GM21786 (cell line): Measurements from ENCODE around the gene TECR.
"Not testable (repeated sequence)": the region's sequence is repeated elsewhere in the genome, so short reads cannot be mapped to it uniquely, and the experiment has no call there.

Experiments used
- ATAC-seq: cut with Tn5 transposase; IDR thresholded peaks from one replicate; pipeline ENCODE4 v1.9.1; 2021; ENCODE audit not compliant: unreplicated experiment

The TECR gene, protein sequence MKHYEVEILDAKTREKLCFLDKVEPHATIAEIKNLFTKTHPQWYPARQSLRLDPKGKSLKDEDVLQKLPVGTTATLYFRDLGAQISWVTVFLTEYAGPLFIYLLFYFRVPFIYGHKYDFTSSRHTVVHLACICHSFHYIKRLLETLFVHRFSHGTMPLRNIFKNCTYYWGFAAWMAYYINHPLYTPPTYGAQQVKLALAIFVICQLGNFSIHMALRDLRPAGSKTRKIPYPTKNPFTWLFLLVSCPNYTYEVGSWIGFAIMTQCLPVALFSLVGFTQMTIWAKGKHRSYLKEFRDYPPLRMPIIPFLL

DNA sequence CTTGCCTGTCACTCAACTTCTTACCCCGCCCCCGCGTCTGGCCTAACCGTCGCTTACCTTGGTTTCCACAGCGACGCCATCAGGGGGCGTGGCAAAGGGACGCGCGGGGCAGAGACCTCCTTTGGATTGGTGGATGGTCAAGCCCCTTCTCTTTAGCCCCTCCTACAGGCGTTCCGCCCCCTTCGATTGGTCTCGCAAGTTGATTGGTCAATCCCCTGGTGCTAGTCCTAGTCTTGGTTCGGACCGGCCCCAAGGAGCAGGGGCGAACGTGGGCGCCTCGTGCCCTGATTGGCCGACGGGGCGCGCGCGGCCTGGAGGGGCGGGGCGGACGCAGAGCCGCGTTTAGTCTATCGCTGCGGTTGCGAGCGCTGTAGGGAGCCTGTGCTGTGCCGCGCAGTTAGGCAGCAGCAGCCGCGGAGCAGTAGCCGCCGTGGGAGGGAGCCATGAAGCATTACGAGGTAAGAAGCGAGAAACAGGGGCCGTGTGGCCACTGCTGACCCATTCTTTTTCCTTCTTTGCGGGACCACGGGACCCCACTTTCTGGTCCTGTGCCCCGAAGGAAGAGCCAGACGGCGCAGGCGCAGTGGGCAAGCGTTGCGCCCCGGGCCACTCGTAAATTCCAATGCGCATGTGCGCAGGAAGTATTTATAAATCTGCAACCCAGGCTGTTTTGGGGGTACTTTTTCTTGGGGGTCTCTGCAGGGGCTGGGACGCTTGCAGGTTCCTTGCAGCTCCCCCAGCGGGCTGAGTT, at the start of gene TECR:
TECR (plus strand) TSS at position 341 of the 751 bp plus-strand sequence; CDS start at position 444, 103 bp downstream.
- ATAC-seq = peak; percentile 95

DNA sequence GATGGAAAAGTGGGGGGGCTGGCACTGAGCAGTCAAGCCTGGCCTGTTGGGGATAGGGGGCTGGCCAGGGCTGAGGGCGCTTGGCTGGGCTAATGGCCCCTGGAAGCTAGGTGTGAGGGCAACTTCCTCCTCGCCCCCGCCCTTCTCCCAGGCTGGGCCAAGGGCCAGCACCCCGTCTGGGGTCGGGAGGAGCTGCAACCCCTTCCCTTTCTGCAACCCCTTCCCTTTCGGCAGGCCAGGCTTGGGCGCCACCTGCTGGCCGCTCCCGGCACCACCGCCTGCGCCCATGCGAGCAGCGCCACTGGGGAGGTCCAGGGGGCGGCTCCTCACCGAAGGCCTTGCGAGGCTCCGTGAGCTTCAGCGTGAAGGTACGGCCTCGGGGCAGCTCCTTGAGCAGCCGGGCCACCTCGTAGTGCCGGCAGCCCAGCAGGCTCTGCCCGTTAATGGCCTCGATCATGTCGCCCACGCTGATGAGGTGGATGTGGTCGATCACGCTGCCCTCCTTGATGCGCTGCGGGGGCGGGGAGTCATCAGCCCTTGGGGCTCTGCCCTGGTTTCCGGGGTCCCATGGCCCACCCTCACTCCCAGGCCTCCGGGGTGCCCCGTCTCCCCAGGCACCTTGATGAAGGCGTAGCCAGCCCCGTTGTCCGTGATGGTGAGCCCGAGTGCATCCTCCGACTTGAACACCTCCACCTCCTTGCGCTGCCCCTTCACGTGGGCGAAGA, 49.3 kb upstream of the TECR start:
- no peak for ATAC-seq

GRCh38 chr19:14480700-14481079, 48.7 kb upstream of the TECR start:
- no peak for ATAC-seq

DNA sequence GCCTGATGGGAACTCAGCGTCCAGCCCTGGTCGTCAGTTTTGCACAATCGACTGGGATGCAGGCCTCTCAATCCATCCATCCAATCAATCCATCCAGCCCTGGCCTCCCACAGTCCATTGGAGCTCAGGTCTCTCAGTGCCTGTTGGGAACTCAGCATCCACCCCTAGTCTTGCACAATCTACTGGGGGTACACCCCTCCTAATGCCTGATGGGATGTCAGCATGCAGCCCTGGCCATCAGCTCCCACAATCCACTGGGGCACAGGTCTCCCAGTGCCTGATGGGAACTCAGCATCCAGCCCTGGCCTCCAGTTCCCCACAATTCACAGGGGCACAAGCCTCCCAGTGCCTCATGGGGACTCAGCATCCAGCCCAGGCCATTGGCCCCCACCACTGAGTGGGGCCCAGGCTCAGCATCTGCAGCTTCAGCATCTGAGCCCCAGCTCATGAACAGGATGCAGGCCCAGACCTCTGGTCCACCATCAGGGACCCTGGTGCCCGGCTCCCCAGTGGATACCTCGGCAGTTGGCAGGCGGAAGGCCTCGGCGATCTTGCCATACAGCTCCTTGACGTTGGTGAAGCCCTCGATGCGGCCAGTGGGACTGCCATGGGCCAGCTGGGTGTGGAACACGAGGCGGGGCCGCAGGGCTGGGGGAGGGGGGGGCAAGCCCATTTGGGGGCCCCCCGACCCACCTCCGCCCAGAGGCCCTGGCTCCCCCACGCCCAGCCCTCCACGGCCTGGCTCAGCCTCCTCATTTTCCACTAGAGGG, 47.0 kb upstream of the TECR start:
- ATAC-seq = no peak

DNA sequence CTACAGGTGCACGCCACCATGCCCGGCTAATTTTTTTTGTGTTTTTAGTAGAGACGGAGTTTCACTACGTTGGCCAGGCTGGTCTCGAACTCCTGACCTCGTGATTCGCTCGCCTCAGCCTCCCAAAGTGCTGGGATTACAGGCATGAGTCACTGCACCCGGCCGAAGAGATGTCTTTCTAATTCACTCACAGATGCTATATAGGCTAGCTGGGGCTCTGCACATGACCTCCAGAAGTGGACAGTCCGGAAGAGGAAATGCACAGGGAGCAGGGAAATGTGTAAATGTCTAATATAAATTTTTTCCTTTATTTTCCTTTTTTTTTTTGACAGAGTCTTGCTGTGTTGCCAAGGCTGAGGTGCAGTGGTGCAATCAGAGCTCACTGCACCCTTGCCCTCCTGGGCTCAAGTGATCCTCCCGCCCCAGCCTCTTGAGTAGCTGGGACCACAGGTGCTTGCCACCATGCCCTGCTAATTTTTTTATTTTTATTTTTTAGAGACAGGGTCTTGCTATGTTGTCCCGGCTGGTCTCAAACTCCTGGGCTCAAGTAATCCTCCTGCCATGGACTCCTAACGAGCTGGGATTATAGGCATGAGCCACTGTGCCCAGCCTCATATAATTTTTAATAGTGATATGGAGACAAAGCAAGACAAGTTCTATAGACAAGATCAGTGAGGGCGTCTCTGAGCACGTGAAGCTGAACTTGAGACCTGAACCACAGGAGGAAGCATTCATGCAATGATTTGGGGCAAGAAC, 41.8 kb upstream of the TECR start:
- ATAC-seq = no peak

DNA sequence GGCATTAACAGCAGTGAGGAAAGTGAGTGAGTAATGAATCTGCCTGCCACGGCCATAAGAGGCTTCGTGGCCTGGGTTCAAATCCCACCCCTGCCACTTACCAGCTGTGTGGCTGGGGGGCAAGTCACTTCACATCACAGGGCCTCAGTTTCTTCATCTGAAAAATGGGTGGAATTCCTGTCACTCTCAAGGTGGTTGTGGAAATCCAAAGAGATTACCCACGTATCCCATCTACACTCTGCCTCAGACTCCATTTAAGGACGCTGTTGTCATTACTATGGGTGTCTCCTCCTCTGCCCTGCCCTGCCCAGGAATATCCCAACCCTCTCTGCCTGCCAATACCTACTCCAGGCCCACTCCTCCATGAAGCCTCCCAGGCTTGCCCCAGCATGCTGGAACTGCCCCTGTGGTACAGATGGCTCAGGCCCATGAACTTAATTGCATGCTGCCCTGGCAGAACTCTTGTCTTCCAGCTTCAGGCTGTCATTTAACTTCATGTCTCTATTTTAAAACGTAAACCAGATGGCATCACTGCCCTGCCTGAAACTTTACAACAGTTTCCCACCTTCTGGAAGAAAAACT, 36.5 kb upstream of the TECR start:
- ATAC-seq = no peak

DNA sequence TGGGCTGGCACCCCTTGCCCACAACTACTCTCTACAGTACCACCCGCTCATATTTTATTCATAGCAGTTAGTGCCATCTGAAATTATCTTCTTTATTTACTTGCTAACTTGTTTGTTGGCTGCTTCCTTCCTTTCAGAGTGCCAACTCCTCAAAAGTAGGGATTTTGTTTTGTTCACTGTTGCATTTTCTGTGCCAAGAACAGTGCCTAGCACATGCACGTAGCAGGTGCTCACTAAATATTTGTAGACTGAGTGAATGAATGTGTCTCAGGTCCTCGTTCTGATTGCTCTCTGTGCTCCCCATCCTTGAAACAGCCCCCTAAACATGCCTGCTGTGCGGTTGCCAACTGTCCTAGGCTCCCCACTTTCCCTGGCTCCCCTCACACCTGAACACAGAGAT, 35.0 kb upstream of the TECR start:
- no peak for ATAC-seq

- ATAC-seq = no peak
Observed at GRCh38 chr19:14494910-14495671, 34.3 kb upstream of the TECR start.

DNA sequence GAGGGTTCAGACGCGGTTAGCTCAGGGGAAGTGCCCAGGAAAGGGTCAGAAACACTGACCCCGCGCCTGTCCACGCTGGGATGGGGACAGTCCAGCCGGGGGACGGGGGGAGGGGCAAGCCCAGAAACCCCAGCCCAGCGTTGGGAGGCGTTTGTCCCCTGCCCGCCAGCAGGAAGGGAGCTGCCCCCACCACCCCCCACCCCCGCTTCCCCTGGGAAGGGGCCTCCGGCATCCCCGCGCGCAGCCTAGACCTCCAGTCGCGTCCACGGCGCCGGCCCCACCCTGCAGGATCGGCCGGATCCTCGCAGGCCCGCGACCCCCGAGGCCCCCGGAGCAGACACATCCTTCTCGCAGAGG, 33.7 kb upstream of the TECR start:
- ATAC-seq = no peak

GRCh38 chr19:14496029-14496833, 33.2 kb upstream of the TECR start, which contains the start of gene GIPC1:
Gene GIPC1 (minus strand): TSS chr19:14496127. CDS start chr19:14482976, 13,151 bp downstream.
- no peak for ATAC-seq

DNA sequence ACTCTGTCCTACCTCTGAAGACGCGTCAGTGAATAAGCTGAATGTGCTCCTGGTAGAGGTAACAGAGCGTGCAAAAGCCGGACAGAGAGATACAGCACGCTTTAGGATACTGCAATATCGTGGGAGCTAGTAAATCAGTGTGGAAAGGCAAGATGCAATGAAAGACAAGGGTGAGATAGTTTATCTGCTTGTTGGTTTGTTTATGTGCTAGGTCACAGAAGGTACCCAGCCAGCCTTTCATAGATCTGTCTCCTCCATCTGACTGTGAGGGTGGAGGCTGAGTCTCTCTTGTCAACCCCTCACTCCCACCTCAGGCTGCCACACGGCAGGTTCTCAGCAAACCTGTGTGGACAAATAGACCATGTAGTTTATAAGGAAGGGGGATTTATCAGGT, 32.6 kb upstream of the TECR start:
- no peak for ATAC-seq

DNA sequence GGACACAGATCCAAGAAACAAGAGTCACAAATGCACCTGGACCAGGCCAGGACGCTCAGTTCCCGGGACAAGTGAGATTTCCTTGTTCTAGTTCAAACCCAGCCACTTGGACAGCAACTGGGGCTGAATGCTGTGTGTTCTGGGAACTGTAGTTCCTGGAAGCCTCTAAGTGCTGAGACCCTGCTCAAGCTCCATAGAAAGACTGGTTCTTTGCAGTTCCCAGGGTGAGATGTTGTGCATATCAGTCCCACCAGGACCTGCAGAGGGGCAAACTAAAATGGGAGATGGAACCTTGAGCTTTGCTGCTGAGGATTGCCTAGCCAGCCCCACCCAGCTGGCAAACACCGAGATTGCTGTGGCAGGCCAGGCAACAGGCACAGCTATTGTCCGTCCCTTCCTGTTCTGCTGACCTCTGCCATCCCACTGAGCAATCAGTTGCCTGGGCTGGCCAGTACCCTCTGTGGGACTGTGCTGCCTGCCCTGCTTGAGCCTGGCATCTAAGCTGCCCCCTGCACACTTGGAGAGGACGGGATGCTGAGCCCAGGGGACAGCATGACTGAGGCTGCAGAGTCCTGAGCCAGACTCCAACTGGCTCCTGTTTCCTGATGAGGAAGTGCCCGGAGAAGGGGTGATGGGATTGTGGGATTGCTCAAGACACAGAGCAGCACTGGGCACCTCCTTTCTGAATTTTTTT, 32.0 kb upstream of the TECR start:
- no peak for ATAC-seq

- no peak for ATAC-seq
Observed at GRCh38 chr19:14502334-14503092, 26.9 kb upstream of the TECR start.

DNA sequence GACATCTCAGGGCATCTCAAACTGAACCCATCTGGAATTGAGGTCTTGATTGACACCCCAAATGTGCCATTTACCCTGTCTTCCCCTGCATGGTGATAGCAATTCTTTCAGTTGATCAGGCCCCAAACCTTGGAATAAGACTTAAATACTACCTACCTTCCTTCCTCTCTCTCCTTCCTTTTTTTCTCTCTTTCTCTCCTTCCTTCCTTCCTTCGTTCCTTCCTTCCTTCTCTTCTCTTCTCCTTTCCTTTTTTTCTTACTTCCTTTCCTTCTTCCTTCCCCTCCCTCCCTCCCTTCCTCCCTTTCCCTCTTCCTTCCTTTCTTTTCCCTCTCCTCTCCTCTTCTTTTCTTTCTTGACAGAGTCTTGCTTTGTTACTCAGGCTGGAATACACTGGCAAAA, 26.1 kb upstream of the TECR start:
- ATAC-seq = no peak

DNA sequence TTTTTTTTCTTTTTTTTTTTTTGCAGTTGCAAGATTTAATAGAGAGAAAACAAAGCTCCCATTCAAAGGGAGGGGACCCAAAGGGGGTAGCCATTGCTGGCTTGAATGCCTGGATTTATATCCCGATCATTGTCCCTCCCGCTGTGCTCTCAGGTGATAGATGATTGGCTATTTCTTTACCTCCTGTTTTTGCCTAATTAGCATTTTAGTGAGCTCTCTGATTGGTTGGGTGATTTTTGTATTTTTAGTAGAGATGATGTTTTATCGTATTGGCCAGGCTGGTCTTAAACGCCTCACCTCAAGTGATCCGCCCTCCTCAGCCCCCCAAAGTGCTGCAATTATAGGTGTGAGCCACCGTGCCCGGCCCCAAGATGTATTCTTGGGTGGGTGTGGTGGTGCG, 24.8 kb upstream of the TECR start:
- not testable (repeated sequence) for ATAC-seq

GRCh38 chr19:14505488-14506239, 23.7 kb upstream of the TECR start:
- no peak for ATAC-seq
